RWPE1 (cell line): ENCODE results near the gene SLC2A4.
A peak's percentile ranks its signal among the peaks of the same experiment; 100 is the strongest.

Experiments
- CTCF ChIA-PET: fragments of 350-600 bp; sonication (Branson Sonifier 250); formaldehyde crosslinking; extraction: SDS; loops from one replicate; lab custom pipeline; 2021; lab: Yijun Ruan, JAX
- POLR2A ChIA-PET: fragments of 400-600 bp; formaldehyde crosslinking; extraction: SDS; loops from one replicate; lab custom pipeline; 2020; ENCODE audit warnings: antibody characterized with exemption; ENCODE audit not compliant: low non-redundant PET; lab: Yijun Ruan, JAX
- DNase-seq: peaks from one replicate; pipeline ENCODE4 v3.0.0; 2012; ENCODE audit warnings: low spot score
- H3K27ac ChIP-seq: fragments of 450-650 bp; 2 replicates; pipeline ENCODE4 v1.5.1; 2017
- CTCF ChIP-seq: fragments of 450-650 bp; conservative IDR thresholded peaks from 2 replicates; pipeline ENCODE4 v1.5.1; 2017; ENCODE audit warnings: low read depth, mild to moderate bottlenecking

SLC2A4 gene

DNA sequence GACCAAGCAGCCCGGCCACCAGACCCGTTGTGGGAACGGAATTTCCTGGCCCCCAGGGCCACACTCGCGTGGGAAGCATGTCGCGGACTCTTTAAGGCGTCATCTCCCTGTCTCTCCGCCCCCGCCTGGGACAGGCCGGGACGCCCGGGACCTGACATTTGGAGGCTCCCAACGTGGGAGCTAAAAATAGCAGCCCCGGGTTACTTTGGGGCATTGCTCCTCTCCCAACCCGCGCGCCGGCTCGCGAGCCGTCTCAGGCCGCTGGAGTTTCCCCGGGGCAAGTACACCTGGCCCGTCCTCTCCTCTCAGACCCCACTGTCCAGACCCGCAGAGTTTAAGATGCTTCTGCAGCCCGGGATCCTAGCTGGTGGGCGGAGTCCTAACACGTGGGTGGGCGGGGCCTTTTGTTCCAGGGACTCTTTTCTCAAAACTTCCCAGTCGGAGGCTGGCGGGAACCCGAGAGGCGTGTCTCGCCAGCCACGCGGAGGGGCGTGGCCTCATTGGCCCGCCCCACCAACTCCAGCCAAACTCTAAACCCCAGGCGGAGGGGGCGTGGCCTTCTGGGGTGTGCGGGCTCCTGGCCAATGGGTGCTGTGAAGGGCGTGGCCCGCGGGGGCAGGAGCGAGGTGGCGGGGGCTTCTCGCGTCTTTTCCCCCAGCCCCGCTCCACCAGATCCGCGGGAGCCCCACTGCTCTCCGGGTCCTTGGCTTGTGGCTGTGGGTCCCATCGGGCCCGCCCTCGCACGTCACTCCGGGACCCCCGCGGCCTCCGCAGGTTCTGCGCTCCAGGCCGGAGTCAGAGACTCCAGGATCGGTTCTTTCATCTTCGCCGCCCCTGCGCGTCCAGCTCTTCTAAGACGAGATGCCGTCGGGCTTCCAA lies at the start of gene SLC2A4:
SLC2A4 (plus strand) TSS at position 645 of the 879 bp plus-strand sequence; CDS start at position 862, 217 bp downstream.
- POLR2A ChIA-PET: interaction anchor here (0.7 to 1.0 kb wide), 4 partner anchors 12 to 31 kb away, joined by 3 to 5 read pairs (median 4); no protein-coding TSS in a partner anchor
- CTCF ChIA-PET: interaction anchor here (0.6 to 4.4 kb wide), 7 partner anchors 10 to 152 kb away, joined by 3 to 48 read pairs (median 4); no protein-coding TSS in a partner anchor
- no peak for TF ChIP-seq CTCF
- peak within 1 kb of the TSS; percentile 81 for H3K27ac ChIP-seq
- DNase-seq: peak; percentile 98

DNA sequence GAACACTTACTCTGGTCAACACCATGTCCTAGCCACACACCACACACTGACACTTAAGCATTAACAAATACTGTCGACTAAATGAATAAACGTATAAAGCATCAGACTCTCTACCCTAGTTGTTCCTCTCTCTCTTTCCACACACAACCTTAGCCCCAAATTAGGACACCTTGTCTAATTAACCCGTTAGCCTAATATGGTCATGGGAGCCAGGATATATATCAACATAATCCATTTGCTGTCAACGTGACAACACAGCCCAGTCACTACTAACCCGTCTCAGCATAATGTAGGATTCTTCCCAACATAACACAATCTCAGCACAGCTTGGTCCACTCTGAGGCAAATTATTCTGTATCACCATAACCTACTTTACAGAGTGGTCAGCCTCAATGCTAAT lies 49.4 kb upstream of the SLC2A4 start:
- H3K27ac ChIP-seq: no peak overlapping the region
- CTCF ChIA-PET: interaction anchor here (0.7 kb wide), 1 partner anchor 12 kb away, joined by 8 read pairs; no protein-coding TSS in a partner anchor
- TF ChIP-seq CTCF: no peak
- POLR2A ChIA-PET: interaction anchor here (1.4 kb wide), 1 partner anchor 11 kb away, joined by 3 read pairs; no protein-coding TSS in a partner anchor
- no peak for DNase-seq

GRCh38 chr17:7233701-7234082 lies 47.8 kb upstream of the SLC2A4 start:
- no peak for TF ChIP-seq CTCF
- peak overlapping the region; percentile 95 for H3K27ac ChIP-seq
- no peak for DNase-seq
- POLR2A ChIA-PET: interaction anchor here (0.6 kb wide), 1 partner anchor 64 kb away, joined by 3 read pairs; no protein-coding TSS in a partner anchor
- CTCF ChIA-PET: interaction anchor here (0.9 to 1.4 kb wide), 3 partner anchors 26 to 63 kb away, joined by 3 to 7 read pairs (median 3); no protein-coding TSS in a partner anchor

- DNase-seq: peak; percentile 97
- TF ChIP-seq CTCF: no peak
- CTCF ChIA-PET: interaction anchor here (0.9 kb wide), 2 partner anchors 25 to 46 kb away, joined by 3 read pairs; no protein-coding TSS in a partner anchor
- H3K27ac ChIP-seq: peak within 1 kb of the TSS; percentile 95
- POLR2A ChIA-PET: interaction anchor here (0.6 kb wide), 1 partner anchor 64 kb away, joined by 3 read pairs; no protein-coding TSS in a partner anchor
Observed at GRCh38 chr17:7234083-7234951, 47.2 kb upstream of the SLC2A4 start, which contains the start of gene DVL2. Gene DVL2 (minus strand): TSS chr17:7234517. CDS start chr17:7234262, 255 bp downstream.

GRCh38 chr17:7235693-7236665 lies 45.5 kb upstream of the SLC2A4 start:
- ChIA-PET POLR2A (interaction anchor here (0.8 kb wide), 1 partner anchor 1301 kb away, joined by 3 read pairs; no protein-coding TSS in a partner anchor), CTCF (interaction anchor here (0.6 kb wide), 1 partner anchor 325 kb away, joined by 3 read pairs; no protein-coding TSS in a partner anchor)
- DNase-seq: peak; percentile 44
- H3K27ac ChIP-seq: peak overlapping the region; percentile 95
- TF ChIP-seq CTCF: no peak
